GM18498 (cell line): ENCODE results near the gene SP2.

Source experiments
- ATAC-seq: cut with Tn5 transposase; IDR thresholded peaks from one replicate; pipeline ENCODE4 v1.9.1; 2021; ENCODE audit warnings: mild to moderate bottlenecking, moderate library complexity; ENCODE audit not compliant: unreplicated experiment

SP2 gene

DNA sequence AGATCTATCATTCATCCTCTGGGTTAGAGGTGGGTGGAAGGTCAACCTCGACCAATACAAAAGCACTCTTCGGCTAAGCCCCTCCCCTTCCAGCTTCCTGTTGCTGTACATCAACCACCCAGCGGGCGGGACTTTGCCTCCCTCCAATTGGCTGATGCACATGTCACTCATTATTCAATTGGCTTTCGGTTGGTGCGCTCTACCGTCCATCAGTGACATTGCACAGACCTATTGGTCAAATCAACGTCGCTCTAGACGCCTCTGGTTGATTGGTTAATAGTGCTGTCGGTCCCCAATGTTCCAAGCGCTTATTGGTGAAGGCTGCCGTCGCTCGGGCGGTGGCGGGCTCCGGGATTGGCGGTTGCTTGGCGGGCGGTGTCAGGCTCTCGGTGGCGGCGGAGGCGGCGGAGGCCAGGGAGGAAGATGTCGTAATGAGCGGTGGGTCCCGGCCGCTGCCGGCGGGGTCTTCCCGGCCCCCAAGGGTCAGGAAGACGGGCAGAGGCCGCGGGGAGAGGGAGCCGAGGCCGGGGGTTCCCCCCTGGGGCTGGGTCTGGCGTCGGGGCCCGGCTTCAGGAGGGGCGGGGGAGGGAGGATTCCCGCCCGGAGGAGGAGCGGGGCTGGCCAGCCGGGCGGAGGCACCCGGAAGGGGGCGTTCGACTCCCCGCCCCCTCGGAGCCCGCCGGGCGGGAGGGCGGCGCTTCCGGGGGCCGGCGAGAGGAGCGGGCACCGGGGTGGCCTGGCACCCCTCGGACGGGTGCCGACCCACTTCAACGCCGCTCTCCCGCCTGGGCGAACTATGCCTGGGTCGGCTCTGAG, at the start of gene SP2:
Gene SP2 (plus strand): TSS at position 381 of the 816 bp plus-strand sequence. CDS start 51 bp downstream, at position 432.
- peak; percentile 87 for ATAC-seq

DNA sequence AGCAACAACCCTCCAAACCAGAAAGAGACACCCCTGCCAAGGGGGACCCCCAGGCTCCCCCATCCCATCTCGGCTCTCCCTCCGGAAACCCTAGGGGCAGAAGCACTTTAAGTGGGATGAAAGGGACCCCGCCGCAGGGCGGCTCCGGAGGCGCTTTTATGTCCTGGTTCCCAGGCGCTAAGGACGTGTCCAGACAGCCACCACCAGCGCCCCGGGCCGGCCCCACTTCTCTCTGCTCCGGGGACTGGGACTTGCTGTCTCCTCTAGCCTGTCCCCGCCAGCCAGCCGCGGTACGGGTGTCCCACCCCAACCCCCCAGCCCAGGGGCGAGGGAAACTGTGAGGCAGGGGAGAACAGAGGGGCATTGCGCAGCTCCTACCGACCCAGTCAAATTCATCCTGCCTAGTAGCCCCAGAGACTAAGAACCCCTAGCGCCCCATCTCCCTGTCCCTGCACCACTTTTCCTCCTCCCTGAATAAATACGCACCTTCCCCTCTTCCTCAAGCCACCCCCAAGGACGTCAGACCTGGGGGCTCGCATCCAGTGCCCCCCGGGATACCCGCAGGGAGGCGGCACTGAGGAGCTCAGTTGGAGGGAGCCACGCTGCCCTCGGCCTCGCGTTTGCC, 49.2 kb upstream of the SP2 start:
- ATAC-seq = no peak

DNA sequence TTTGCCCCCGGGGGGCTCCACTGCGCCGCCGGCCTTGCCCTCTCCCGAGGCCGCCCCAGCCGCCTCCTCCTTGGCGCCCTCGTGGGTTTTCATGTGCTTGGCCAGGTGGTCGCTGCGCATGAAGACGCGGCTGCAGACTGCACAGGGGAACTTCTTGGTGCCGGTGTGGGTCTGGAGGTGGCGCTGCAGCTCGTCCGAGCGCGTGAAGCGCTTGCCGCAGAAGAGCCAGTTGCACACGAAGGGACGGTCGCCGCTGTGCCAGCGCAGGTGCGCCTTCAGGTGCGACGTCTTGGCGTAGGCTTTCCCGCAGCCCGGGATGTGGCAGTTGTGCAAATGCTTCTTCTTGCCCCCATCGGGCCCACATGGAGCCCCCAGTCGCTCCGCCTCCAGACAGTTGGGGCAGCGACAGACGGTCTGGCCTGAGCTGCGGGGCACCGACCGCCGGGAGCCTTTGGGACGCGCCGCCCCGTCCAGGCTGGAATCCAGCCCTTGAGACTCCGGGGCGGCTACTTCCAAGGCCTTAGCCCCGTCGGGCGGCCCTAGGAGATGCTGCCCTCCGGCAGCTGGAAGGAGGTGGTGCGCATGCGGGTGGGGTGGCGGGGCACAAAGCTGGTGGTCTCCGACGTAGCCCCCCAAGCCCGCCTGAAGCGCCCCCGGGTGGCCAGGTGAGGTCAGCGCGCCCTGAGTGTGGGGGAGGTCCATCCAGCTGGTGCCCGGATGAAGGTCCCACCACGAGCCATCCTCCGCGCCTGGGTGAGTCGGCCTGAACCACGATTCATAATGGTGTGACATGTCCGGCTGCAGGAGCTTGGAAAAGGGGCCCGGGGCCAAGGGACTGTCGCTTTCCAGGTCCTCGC, 48.5 kb upstream of the SP2 start:
- no peak for ATAC-seq

DNA sequence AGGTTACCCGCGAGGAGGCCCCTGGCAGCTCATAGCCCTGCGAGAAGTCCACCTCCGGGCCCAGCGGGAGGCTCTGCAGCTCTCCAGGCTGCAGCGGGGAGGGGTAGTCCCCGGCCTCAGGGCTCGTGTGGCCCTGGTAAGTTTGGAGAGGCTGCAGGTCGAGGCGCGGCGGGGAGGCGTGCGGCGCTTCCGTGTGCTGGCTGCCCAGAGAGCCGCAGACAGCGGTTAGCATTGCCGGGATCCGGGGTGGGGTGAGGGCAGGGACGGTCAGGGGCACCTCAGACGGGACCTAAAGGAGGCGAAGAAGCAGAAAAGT, 47.9 kb upstream of the SP2 start:
- no peak for ATAC-seq

DNA sequence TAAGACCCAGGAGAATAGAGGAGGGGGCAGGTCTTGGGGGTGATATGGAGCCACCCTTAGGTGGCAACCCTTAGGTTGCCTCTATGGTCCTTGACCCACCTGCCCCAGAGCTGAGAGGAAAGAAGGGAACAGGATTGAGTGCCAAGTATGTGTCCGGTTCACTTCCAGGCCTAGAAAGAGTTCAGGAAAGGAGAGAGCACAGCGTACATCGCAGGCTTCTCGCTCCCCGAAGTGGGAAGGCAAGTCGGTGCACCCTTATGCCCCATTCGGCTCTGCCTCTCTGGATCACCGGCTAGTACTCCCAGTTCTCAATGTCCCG, 45.7 kb upstream of the SP2 start:
- no peak for ATAC-seq

DNA sequence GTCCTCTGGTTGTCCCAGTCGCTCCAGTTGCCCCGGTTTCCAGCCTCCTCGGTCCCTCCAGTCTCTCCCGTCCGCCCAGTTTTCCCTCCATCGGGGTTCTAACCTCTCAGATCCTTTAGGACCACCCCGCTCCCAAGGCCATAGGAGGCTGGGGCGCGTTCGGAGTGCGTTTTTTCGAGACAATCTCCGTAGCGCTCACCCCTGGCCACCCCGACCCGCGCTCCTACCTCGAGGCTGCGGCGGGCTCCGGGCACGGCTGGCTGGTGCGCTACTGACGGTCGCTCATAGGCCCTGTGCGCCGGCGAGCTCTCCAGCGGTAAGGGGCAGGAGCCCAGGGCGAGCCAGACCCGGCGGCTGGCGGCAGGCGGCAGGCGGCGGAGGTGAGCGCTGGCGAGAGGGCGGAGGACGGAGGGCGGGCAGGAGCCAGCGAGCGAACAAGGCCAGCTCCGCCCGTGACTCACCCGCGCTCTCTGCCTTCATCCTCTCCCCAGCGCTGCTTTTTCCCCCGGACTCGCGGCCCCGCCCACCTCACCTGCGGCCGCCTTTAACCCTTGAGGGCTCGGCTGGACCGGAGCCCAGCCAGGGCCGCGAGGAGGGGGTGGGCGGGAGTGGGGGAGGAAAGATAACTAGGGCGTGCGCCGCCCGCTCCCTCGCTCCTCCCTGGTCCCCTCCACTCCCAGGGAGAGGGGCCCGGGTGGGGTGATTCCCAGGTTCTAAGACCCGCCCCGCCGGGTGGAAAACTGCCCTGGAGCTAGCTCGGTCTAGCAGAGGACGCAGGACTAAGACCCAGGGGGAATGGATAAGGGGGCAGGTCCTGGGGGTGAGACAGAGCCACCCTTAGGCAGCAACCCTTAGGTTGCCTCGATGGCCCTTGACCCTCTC, 45.1 kb upstream of the SP2 start, which contains the start of gene SP6:
Gene SP6 (minus strand): TSS at position 472 of the 882 bp plus-strand sequence. CDS start 2,734 bp downstream, outside the sequence.
- ATAC-seq = no peak

DNA sequence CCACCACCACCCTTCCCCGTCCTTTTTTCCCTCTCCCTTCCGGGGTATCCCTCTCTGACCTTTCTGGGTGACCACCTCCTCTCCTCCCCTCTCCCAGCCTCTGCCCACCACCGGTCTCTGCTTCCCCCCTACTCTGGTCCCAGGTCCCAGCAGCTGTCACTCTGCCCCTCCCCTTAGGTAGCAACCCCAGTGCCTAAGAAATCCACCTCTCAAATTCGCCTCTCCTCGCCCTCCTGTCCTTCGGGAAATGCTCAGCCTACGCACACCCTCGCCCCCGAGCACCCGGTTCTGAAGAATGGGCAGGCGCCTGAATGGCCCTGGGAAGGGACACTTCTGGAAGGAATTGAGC, 44.3 kb upstream of the SP2 start:
- ATAC-seq = no peak

DNA sequence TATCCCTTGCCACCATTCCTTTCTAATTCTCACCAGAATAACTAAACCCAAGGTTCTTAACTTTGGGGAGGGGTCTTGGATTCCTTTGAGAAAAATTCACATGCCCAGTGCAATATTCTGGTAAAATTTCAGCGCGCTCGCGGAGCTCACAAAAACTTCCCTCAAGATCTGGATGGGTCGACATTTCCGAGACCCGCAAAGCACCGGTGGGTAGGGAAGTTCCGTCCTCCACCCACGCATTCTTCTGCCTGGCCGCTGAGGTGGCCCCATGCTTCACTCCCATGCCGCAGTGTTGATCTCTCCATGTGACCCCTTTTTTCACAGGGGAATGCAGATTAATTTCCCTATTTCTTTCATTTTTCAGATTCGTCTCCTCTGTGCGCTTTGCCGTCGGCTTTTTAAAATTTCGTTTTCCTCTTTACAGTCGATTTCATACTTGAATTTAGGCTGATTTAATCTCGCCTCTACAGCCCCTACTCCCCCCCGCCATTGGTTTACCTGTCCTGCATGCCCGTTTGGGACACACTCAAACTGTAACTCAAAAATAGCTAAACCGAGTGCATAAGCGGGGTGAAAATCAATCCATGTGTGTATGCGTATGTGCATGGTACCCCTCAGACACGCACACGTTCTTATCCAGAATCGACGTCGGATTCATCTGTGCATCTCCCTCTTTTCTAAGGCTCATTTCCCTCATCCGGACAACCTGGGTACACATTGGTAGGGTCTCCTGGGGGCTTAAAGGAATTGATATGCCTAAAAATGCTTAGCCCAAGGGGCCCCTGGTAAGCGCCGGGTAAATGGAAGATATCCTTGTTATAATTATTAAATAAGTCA, 43.7 kb upstream of the SP2 start:
- ATAC-seq = no peak

DNA sequence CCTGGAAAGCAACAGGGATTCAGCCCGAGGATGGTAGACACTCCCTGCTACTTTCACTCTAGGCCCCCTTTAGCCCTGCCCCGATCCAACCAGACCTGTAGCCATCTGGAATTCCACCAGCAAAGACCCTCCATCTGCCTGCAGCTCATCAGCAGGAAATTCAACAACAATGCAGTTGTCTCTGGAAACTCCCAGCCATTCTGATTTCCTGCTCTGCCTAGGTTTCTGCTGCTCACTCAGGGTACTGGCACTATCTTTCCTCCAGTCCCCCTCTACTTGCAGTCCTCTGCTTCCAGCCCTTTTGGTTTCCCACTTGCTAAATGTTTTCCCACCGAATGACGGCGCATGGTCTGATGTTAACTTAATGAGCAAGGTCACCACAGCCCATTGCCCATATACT, 42.4 kb upstream of the SP2 start:
- no peak for ATAC-seq

DNA sequence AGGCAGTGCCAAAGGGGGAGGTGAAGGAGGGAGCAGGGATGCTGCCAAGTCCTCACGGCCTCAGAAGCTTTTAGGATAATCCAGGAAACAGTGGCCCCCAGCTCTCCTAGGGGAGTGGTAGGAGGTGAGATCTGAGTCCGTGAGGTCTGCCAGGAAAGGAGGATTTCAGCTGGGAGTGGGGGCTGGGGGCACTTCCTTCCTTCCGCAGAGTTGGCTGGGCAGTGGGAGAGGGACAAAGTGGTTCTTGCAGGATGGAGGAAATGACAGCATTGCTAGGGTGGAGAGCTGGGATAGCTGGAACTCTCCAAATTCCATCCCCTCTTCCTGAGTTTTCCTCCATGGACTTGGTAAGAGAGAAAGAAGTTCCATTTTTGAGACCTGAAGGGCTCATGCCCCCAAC, 40.3 kb upstream of the SP2 start:
- ATAC-seq = no peak

DNA sequence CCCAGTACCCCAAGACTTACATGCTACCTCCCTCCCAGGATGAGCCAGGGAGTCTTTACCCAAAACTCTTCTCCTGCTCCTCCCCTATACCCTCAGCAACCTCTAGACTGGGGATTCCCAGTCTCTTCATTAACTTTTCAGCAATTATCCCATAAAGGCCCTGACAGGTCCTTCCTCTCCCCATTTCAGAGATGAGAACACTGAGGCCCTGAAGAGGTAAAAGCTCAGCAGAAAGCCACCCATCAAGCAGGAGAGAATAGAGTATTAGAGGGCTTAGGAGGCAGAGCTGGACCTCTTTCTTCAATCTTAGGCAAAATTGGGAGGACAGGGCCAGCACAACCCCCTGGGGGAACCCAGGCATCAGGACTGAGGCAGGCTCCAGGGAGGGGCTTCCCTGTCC, 39.2 kb upstream of the SP2 start:
- no peak for ATAC-seq

DNA sequence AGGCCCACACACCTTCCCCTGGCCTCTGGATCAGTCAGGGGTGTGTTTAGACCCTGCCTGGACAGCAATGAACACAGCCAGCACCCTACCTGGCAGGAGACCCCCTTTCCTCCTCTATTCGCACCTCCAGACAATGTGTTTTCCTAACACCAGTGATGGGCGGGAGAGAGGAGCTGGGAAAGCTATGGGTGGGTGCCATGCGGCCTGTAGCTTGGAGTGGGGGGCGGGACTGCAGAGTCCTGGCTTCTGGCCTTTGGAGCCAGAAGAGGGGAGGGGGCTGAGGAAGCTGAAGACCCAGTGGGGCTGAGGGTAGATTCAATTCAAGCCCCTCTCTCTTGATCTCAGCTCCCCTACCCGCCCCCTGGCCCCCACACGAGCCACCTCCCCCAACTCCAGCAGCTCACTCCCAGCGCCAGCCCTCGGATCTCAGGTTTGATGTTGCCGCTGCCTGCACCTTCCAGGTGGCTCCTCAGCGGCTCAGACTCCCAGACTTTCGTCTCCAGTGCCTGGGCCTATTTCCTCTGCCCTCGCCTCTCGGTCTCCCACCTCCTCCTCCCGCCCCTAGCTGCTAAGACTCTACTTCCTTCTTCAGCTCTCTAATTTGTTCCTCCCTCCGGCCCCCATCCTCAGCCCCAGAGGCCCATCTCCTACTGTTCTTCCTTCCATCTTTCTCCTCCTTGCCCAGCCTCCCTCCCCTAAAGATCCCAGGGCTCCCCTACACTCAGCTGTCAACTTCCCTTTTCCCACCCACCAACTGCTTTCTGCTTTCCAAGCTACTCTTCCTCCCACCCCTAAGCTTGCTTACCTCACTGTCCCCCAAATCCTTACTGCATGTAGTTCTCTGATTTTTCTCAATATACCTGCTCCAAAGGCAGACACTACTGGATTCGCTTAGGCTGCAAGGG, 38.2 kb upstream of the SP2 start:
- no peak for ATAC-seq

DNA sequence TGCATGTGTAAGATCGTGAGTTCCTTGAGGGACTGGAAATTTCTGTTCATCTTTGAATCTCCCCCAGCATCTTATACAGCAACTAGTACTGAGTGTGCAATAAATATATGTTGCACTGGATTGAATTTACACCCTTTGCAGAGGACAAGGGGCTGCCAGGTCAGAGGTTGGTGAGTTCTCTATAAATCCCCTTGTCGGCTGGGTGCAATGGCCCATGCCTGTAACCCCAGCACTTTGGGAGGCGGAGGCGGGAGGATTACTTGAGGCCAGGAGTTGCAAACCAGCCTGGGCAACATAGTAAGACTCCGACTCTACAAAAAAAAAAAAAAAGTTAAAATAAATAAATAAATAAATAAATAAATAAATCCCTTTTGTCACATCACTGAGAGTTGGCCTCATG, 35.6 kb upstream of the SP2 start:
- no peak for ATAC-seq

DNA sequence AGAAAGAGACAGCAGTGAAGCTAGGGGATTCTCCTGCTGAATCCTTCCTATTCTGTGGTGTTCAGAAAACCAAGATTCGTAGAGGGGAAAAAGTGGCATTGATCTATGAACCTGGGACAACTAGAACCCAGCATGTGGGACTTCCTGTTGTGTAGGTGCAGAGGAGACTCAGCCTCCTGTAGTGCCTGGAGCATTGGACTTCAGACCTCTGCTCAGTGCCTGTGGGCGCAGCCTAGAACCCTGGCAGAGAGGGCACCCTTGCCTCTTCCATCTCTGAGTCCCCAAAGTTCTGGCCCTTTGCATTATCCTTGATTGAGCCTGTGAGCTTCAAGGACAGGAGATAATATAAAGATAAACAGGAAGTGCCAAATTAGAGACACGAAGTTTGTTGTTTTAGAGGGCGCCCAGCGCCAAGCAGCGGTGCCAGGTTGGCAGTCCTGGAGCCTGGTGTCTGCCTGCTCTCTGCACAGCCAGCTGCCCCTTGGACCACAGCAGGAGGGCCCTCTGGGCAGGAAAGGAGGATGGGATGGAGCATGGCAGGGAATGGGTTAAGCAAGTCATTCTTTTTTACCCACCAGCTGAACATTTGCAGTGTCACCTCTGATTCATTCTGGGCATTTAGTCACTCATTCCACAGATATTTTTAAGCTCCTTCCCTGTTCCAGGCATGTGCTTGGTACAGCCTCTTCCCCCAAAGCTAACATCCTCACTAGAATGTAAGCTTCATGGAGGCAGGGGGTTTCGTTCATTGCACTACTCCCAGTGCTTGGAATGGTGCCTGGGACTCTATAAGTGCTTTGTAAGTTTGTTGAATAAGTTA, 33.2 kb upstream of the SP2 start:
- no peak for ATAC-seq

DNA sequence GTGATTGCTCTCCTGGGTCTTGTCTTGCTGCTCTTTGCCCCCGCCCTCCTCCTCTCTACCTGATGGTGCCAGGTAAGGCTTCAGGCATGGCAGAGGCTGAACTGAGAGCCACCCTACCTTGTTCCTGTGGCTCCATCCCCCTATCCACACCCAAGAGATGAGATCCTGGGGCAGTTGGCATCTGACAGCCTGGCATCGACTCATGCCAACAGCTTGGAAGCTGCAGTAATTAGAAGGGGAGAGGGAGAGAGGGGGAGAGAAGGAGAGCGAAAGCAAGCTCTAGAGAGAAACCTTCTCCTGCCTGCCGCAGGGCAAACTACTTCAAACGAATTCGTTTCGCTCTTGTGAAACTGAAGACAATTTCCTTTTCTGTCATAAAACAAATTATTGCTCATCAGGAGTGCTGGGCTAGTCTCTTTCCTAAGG, 31.2 kb upstream of the SP2 start:
- ATAC-seq = no peak

DNA sequence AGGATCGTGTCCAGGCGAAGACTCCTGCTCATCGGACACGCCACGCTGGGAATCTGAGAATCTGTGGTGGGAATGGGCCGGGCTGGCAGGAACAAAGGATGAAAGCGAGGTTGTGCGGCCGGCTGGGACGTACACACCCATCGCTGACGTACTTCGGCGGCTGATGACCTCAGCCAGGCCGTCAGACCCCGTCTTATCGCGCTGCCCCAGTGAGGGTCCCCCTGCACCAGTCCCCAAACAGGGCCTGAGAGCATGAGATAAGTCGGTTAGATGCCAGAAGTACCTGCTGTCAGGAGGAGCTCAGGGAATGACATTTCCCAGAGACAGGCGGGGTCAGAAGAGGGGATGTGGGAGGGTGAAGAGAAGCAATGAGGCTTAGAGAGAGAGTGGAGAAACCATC, 29.1 kb upstream of the SP2 start:
- no peak for ATAC-seq

DNA sequence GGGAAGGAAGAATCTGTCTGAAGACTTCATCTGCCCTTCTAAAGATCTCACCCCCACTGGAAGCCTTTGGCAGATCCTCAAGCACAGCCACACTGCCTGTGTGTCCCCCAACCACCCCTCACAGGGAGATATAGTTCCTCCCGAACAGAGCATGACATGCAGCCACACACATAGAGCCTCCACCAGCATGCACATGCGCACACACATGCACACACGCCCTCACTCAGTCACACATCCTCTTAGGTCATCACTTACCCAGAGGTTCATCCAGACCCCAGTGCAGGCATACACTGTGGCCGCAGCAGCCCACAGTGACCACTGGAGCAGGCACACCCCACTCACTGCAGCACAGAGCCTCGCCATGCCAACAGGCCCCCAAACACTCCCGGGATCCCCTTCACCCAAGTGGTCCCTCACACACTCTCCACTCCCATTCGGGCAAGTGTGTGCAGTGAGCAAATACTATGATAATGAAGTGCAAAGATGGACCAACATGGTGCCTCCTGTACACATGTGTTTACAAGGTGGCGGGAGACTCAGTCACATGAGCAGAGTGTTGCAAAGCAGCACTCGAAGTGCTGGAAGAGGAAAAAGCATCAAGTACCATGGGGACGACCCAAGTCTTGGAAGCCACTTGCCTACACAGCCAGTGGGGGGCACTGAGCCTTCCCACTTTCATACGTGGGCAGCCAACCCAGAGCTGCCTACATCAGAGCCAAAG, 28.1 kb upstream of the SP2 start:
- ATAC-seq = no peak

DNA sequence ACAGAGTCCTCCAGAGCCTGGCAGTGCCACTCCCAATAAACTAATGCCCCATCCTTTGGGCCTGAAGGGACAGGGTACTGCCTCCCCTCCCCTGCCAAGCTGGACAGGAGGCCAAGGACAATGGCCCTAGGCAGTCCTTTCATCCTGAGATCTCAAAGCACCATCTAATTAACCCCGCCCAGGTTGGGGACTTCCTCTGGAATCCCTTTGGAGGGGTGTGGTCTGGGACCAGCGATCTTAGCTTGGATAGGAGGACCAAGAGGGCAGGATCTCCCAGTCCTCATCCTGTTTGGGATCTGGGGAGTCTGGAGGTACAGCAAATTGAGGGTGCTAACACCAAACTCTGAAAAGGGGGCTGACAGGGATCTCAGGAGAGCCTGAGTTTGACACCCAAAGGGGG, 26.9 kb upstream of the SP2 start:
- no peak for ATAC-seq
